GM19438 (cell line): ENCODE results near the gene FAM83D.

Experiments used
- ATAC-seq: cut with Tn5 transposase; IDR thresholded peaks from one replicate; pipeline ENCODE4 v1.9.1; 2021; ENCODE audit warnings: low read depth; ENCODE audit not compliant: unreplicated experiment

Gene FAM83D, protein sequence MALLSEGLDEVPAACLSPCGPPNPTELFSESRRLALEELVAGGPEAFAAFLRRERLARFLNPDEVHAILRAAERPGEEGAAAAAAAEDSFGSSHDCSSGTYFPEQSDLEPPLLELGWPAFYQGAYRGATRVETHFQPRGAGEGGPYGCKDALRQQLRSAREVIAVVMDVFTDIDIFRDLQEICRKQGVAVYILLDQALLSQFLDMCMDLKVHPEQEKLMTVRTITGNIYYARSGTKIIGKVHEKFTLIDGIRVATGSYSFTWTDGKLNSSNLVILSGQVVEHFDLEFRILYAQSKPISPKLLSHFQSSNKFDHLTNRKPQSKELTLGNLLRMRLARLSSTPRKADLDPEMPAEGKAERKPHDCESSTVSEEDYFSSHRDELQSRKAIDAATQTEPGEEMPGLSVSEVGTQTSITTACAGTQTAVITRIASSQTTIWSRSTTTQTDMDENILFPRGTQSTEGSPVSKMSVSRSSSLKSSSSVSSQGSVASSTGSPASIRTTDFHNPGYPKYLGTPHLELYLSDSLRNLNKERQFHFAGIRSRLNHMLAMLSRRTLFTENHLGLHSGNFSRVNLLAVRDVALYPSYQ

DNA sequence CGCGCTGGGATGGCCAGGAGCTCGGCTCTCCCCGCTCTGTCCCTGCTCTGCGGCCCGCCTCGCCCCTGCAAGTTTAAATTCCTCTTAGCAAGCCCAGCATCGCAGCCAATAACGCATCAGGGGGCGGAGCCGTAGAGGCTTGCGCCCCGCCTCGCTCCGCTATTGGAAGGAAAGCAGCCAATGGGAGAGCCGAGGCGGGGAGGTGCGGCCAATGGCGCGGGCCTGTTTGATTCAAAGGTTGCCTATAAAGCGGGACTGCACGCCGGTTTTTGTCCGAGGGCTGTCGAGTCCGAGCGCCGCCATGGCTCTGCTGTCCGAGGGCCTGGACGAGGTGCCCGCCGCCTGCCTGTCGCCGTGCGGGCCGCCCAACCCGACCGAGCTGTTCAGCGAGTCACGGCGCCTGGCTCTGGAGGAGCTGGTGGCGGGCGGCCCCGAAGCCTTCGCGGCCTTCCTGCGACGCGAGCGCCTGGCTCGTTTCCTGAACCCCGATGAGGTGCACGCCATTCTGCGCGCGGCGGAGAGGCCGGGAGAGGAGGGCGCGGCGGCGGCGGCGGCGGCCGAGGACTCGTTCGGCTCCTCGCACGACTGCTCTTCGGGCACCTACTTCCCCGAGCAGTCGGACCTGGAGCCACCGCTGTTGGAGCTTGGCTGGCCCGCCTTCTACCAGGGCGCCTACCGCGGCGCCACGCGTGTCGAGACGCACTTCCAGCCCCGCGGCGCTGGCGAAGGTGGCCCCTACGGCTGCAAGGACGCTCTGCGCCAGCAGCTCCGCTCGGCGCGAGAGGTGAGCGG is at the start of gene FAM83D:
Gene FAM83D, plus strand, starts transcription at position 276 of the 792 bp plus-strand sequence. Its CDS starts 26 bp downstream, at position 302.
- peak; percentile 92 for ATAC-seq

- ATAC-seq = no peak
Observed at GRCh38 chr20:38877483-38877882, 48.7 kb upstream of the FAM83D start.

- no peak for ATAC-seq
Observed at GRCh38 chr20:38878866-38879265, 47.4 kb upstream of the FAM83D start.

- no peak for ATAC-seq
Observed at GRCh38 chr20:38880952-38881735, 45.1 kb upstream of the FAM83D start.

DNA sequence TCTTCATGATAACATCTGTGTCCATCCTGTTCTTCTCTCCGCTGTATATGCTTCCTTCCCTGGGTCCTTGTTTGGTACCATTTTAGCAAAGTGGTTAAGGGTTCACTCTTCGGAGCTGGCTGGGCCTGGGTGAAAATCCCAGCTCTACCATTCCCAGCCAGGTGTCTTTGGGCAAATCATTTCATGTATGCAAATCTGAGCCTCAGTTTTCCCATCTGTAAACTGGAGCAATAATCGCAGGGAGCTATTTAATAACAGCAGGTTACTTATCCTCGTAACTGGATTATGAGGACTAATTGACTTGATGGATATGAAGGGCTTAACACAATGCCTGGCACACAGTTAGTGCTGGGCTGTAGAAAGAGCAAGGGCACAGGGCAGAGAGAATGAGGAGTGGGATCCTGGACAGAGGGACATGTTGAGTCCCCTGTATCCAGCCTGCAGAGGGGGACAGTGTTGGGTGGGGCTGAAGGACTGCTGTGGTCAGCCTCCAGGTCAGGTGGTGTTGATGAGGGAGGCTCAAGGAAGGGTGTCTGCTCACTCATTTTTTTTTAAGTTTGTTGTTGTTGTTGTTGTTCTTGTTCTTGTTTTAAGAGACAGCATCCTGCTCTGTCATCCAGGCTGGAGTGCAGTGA is 44.3 kb upstream of the FAM83D start:
- no peak for ATAC-seq

DNA sequence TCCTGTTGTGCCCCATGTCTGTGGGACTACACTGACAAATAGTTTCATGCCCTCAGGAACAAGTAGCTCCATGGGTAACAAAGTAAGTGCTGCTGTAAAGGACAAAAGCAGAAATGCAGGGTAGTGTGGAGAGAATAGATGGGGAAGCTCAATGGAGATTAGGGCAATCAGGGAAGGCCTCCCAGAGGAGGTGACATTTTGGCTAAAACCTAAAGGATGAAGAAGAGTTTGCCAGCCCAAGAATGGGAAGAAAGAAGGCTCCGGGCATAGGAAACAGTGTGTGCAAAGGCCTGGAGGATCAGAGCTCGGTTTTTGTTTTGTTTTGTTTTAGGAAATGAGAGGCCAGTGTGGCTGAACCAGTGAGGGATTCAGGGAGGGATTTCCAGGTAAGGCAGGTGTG is 43.6 kb upstream of the FAM83D start:
- ATAC-seq = no peak

DNA sequence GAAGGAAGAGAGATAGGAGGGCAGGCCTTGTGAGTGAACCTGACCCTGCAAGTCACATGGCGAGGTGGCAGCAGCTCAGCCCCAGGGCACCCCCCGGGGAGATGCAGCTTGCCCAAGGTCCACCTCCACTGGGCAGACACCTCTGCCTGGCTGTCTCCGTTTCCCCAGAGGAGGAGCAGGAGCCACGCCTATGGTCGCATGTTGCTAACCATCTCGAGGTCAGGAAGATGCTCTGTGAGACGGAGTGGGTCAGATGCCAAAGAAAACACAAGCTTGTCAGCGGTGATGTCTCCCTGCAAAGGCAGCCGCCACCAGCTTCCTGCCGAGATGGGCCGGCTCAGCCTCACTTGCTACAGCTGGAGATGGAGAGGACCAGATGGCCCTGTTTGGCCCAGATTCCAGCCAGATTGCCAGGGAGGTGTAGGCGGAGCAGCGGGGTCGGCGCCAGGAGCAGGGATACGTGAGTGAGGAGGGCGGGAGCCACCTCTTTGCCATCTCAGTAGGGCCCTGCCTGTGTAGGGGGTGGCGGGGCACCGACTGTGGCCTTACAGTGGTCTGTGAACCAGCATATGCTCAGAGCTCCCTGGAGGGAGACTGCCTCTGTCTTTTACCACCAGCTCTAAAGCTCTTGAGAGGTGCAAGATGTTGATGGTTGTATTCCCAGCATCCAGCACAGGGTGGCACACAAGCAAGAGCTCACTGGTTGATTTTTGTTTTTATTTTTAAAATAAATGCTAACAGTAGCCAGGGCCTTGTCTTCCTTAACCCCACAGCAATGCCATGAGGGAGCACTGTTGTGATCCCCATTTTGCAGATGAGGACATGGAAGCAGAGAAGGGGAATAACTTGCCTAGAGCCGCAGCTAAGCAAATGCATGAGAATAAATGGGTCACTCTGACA is 42.9 kb upstream of the FAM83D start:
- ATAC-seq = no peak

DNA sequence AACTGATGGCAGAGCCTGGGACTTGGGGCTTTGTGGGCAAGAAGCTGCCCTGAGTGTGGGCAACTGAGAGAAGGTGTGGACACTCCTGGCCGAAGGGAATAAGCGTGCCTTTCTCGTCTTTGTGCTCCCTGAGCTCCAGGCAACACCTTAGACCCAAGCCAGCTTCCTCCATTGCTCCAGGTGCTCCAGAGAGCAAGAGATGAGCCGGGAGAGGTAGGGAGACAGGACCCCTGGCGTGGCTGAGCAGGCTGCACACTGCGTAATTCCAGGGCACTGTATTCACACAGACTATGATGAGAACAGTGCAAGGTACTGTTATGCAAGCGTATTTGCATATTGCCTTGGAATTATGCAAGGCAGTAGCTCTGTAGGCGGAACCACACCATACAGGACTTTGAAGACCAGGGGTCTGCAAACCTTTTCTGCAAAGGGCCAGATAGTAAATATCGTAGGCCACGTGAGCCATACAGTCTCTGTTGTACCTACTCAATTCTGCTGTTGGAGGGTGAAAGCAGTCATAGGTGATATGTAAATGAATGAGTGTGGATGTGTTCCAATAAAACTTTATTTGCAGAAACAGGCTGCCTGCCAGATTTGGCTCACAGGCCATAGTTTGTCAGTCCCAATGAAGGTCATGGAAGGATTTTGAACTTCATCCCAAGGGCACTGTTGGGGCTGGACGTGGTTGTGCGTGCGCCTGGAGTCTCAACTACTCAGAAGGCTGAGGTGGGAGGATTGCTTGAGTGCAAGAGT is 42.1 kb upstream of the FAM83D start:
- no peak for ATAC-seq

GRCh38 chr20:38885357-38885756 is 40.9 kb upstream of the FAM83D start:
- no peak for ATAC-seq

DNA sequence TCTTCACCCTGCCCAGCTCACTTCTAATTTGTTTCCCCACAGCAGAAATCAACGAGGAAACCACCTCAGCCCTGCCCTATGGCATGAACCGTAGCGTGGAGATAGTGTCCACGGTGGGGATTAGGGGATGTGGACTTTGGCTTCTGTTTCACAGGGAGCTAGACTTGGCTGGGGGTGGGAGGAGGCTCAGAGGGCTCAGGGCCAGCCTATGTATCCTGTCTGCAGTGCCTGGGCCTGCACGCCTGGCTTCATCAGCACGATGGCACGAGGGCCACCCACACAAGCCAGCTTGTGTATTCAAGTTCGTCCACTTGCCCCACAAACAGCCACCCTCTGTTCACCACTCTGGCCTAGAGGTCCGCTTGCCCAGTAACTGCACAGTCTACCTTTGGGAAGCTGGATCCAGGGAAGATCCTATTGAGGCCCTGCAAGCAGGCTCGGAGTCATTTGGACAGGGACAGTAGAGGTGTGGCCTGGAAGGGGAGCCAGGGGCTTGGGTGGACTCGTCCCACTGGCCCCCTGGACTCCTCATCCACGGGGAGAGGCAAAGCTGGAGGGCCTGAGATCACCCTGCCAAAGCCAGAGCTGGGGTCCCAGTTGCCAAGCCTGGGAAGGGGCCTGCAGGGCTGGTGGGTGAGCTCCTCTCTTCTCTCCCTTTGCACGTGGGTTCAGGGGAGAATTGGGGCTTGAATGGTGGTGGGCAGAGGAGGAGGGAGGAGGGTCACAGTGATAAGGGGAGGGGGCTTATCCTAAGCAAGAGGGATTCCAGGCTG is 38.0 kb upstream of the FAM83D start:
- no peak for ATAC-seq

- ATAC-seq = no peak
Observed at GRCh38 chr20:38889050-38889449, 37.2 kb upstream of the FAM83D start.

- ATAC-seq = no peak
Observed at GRCh38 chr20:38889792-38890496, 36.3 kb upstream of the FAM83D start.

DNA sequence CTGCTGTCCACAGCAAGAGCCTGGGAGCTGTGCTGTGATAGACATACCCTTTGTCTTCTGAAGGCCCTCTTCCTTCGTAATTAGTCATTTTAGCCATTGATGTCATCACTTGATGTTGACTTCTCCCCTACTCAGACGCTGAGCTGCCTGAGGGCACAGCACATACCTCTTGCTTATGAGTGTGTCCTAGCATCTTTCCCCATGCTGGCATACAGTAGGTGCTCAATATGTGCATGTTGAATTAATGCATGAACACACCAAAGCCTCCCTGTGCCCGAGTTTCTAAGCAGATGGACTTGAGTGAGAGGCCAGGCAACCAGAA is 35.8 kb upstream of the FAM83D start:
- no peak for ATAC-seq

DNA sequence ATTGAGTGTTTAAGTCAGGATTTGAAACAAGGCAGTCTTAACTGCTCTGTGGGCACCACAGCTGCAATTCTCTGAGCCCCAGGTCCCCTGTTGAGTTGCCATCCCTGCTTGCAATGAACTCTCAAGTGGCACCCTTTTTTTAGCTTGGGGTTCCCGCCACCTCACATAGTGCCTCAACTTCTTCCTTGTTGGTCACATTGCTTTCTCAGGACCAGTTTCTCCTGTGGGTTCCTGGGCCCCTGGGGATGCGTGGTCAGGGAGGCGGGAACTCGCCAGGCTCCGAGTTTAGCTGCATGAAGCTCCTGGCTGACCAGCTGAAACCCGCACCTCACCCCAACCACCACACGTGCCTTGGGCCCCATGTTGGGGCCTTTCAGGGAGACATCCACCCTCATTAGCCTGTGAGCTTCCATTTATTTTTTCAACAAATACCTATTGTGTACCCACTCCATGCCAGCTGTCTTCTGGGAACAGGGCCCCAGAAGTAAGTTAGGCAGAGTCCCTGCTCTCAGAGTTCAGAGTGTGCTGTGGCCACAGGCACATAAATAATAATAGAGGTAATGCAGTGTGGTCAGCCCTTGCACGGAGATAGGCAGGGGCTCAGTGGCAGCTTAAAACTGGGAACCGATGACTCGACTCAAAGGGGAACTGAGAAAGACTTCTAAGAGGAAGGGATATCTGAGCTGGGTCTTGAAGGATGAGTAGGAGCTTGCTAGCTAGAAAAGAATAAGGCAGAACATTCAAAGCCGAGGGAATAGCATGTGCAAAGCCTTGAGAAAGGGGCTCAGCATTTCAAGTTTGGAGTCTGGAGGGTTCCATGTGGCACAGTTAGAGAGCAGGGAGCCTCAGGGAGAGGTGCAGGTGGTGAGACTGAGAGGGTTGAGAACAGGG is 33.9 kb upstream of the FAM83D start:
- ATAC-seq = peak; percentile 48

GRCh38 chr20:38893056-38893564 is 33.1 kb upstream of the FAM83D start:
- no peak for ATAC-seq

DNA sequence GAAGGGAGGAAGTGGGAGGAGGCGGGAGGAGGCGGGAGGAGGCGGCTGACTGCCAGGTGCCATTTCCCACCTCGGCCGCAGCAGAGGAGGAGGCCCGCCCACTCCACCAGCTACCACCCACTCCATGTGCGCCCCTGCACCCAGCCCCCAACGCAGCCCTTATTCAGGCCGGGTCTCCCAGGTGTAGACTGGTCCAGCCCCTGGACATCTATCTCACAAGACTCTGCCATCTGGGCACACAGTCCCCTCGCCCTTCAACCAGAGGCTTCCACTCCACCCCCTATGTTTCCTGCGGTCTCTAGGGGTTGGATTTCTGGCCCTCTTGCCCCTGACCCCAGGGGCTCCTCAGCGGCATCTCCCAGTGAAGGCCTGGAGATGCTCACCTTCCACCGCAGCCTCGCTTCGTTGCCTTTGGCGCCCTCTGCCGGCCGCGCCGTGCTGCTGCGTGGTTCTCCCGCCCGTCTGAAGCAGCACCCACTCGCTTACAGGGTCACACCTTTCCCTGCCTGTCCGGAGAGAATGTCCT is 32.6 kb upstream of the FAM83D start:
- peak; percentile 47 for ATAC-seq
